NT2/D1 (cell line): ENCODE measurements around the gene TMEM176A.
A peak's percentile ranks its signal among the peaks of the same experiment; 100 is the strongest.

Source experiments
- DNase-seq: peaks from one replicate; pipeline ENCODE4 v3.0.0-alpha.2; 2011; ENCODE audit warnings: low read depth, low spot score
- H3K27me3 ChIP-seq: 2 replicates; pipeline ENCODE4 v1.6.0; 2011; ENCODE audit warnings: mild to moderate bottlenecking; ENCODE audit not compliant: insufficient read length, insufficient read depth
- H3K36me3 ChIP-seq: 2 replicates; pipeline ENCODE4 v1.6.1; 2011; ENCODE audit warnings: mild to moderate bottlenecking, low read length, mixed read lengths; ENCODE audit not compliant: insufficient read depth, insufficient read length
- H3K4me1 ChIP-seq: 2 replicates; pipeline ENCODE4 v1.5.1; 2011; ENCODE audit not compliant: insufficient read depth, insufficient read length
- H3K4me3 ChIP-seq: 2 replicates; pipeline ENCODE4 v1.5.1; 2011; ENCODE audit warnings: low read depth; ENCODE audit not compliant: insufficient read length
- H3K9ac ChIP-seq: 2 replicates; pipeline ENCODE4 v1.6.0; 2011; ENCODE audit warnings: low read depth; ENCODE audit not compliant: insufficient read length
- H3K9me3 ChIP-seq: 2 replicates; pipeline ENCODE4 v1.5.1; 2011; ENCODE audit warnings: mild to moderate bottlenecking, low read length; ENCODE audit not compliant: insufficient read depth
- SUZ12 ChIP-seq: IDR thresholded peaks from 2 replicates; pipeline ENCODE4 v1.6.1; 2011; ENCODE audit not compliant: insufficient read length, insufficient read depth; ENCODE audit errors: extremely low read depth
- YY1 ChIP-seq: IDR thresholded peaks from 2 replicates; pipeline ENCODE4 v1.6.1; 2011; ENCODE audit not compliant: insufficient read length, insufficient read depth
- ZNF274 ChIP-seq: IDR thresholded peaks from 2 replicates; pipeline ENCODE4 v1.6.1; 2011; ENCODE audit warnings: mild to moderate bottlenecking, low read depth, low read length

Gene TMEM176A

DNA sequence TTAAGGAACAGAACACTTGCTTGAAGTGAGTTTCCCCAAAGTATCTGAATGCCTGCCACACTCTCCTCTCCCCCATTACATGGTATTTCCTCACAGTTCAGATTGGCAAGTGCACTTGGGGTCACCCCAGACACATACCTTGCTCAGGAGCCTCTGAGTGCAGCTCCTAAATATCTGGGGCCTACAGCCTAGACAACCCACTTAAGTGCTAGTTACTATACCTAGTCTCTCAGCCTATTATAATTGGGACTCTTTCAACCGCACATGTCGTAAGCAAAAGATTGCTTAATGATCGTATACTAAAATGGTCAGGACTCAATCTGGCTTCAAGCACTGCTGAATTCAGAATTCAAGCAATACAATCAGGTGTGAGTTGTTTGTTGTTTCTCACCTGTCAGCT is 20.3 kb upstream of the TMEM176A start:
- TF ChIP-seq SUZ12 (no peak), ZNF274 (no peak), YY1 (no peak)
- DNase-seq: no peak
- no peaks in the 10 kb centered on the region for H3K36me3 ChIP-seq
- H3K9ac ChIP-seq: no peak overlapping the region
- no peaks in the 10 kb centered on the region for H3K27me3 ChIP-seq
- H3K4me3 ChIP-seq: no peak overlapping the region
- no peaks in the 10 kb centered on the region for H3K4me1 ChIP-seq
- no peaks in the 10 kb centered on the region for H3K9me3 ChIP-seq

DNA sequence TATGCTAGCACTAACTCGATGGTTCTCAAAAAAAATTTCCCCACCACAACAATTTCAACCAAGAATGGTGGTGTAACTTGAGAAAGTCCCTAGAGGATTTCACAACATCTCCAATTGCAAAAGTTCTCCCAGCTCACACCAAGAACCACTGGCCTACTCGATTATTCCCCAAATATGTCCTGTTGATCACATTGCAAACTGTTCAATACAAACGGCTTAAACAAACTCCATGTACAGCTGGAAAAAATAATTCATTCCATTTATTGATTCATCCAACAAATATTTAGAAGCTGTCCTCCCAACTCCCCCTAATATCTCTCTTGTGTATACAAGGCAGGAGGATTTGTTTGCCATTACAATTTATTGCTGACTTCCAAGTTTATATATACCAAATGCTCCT is 19.5 kb upstream of the TMEM176A start:
- Histone ChIP-seq H3K36me3 (no peaks in the 10 kb centered on the region), H3K27me3 (no peaks in the 10 kb centered on the region), H3K4me3 (no peak overlapping the region), H3K9me3 (no peaks in the 10 kb centered on the region), H3K4me1 (no peaks in the 10 kb centered on the region), H3K9ac (no peak overlapping the region)
- no peak for TF ChIP-seq SUZ12
- TF ChIP-seq YY1: no peak
- no peak for TF ChIP-seq ZNF274
- DNase-seq: no peak

DNA sequence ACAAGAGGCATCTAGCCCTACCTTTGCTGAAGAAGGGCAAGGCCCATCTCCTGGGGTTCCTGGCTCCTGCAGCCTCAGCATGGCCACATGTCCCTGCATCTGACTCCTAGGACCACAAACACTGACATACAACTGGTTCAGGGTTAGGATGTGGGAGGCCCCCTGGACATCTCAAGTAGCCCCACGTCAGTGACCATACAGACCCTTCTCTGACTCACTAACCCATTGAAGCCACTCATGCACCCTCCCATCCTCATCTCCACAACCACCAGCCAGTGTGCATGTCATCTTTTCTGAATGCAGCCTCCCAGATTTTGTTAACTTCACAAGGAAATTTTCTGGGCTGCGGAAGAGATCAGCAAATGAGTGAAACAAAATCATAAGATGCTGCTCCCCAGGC is 18.6 kb upstream of the TMEM176A start:
- Histone ChIP-seq H3K27me3 (no peaks in the 10 kb centered on the region), H3K4me1 (no peaks in the 10 kb centered on the region), H3K36me3 (no peaks in the 10 kb centered on the region), H3K9me3 (no peaks in the 10 kb centered on the region), H3K4me3 (no peak overlapping the region), H3K9ac (no peak overlapping the region)
- TF ChIP-seq YY1 (no peak), SUZ12 (no peak), ZNF274 (no peak)
- no peak for DNase-seq

DNA sequence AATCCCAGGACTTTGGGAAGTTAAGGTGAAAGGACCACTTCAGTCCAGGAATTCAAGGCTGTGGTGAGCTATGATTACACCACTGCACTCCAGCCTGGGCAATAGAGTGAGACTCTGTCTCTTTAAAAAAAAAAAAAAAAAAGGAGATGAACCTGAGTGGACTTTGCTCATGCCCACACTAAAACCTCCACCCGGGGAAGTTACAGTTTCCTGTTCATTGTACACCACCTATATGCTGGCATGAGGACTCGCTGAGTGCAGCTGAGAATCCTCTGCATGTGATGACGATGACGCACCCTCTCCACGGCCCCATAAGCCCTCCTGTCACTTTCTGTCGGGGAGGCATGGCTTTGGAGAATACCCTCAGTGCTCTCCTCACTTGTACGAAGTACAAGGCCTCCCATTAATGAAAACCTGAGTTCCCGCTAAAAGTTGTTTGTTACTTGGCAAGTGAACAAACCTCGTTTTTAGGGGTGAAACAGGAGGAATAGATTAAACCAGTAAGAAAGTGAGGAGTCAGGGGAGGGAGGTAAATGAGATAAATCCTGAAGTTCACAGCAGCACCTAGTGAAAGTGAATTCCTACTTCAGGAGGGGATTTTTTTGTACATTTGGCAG is 16.3 kb upstream of the TMEM176A start:
- Histone ChIP-seq H3K27me3 (no peaks in the 10 kb centered on the region), H3K9ac (no peak overlapping the region), H3K4me1 (no peaks in the 10 kb centered on the region), H3K9me3 (no peaks in the 10 kb centered on the region), H3K36me3 (no peaks in the 10 kb centered on the region), H3K4me3 (no peak overlapping the region)
- DNase-seq: no peak
- TF ChIP-seq YY1 (no peak), ZNF274 (no peak), SUZ12 (no peak)

DNA sequence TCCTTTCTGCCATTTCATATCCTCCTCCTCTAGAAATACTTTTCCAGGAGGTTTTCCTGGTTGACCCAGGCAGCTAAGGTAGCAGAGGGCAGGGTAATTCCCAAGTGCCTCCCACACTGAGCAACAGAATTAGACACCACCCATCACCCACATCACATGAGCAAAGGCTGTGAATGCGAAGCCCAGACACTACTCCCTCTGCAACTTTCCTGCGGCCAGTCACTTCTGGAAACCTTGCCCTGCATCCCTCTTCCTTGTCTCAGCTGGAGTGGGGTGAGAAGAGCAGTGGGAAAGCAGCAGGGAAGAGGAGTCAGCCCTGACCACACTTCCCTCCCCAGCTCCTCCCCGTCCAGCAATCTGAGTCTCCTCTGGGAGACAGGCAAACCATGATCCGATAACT is 15.6 kb upstream of the TMEM176A start:
- Histone ChIP-seq H3K4me3 (no peak overlapping the region), H3K9ac (peak overlapping the region; percentile 4), H3K27me3 (no peaks in the 10 kb centered on the region), H3K36me3 (no peaks in the 10 kb centered on the region), H3K9me3 (no peaks in the 10 kb centered on the region), H3K4me1 (peaks cover 1% of the 10 kb centered on the region)
- no peak for TF ChIP-seq ZNF274
- no peak for TF ChIP-seq SUZ12
- no peak for DNase-seq

DNA sequence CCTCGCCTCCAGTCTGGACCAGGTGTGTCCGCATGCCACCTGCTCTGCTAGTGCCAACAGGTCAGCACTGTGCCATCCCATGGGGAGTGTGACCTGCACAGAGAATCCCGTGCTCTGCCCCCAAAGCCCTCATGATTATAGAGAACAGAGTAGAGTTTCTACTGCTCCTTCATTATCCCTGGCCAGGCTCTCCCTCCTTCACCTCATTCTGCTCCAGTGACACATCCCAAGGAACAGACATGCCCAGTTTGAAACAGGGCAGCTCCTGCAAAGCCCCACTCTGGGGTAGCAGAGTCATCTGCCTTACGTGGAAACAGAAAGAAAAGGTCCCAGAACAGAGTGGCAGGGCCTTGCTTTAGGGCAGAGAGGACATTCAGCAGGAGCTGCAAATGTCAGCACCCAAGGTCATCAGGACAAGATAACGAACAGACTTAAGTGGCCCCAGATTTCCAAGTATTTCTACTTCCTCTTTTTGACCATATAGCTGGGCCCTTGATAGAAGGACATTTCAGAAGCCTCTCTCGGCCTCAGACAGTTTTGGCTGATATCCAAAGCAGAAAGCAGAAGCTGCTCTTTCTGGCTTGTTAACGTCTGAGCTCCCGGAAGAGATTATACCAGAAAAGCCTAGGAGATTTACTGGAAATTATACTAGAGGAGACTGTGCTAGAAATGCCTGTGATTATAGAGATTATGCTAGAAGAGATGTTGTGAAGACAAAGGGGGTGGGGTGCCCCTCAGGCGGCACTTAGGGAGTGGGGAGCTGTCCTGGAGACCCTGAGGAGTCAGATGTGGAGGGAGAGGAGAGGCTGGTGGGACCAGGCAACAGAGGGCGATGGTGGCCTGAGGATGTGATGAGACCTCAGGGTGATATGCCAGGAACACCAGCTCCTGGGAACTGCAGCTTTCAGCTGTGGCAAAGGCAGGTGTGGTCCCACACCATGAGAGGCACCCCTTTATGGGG is 13.0 kb upstream of the TMEM176A start:
- H3K4me3 ChIP-seq: no peak overlapping the region
- no peaks in the 10 kb centered on the region for H3K36me3 ChIP-seq
- TF ChIP-seq YY1 (no peak), SUZ12 (no peak), ZNF274 (no peak)
- no peaks in the 10 kb centered on the region for H3K9me3 ChIP-seq
- no peak overlapping the region for H3K9ac ChIP-seq
- H3K4me1 ChIP-seq: peaks cover 1% of the 10 kb centered on the region
- no peak for DNase-seq
- H3K27me3 ChIP-seq: no peaks in the 10 kb centered on the region

DNA sequence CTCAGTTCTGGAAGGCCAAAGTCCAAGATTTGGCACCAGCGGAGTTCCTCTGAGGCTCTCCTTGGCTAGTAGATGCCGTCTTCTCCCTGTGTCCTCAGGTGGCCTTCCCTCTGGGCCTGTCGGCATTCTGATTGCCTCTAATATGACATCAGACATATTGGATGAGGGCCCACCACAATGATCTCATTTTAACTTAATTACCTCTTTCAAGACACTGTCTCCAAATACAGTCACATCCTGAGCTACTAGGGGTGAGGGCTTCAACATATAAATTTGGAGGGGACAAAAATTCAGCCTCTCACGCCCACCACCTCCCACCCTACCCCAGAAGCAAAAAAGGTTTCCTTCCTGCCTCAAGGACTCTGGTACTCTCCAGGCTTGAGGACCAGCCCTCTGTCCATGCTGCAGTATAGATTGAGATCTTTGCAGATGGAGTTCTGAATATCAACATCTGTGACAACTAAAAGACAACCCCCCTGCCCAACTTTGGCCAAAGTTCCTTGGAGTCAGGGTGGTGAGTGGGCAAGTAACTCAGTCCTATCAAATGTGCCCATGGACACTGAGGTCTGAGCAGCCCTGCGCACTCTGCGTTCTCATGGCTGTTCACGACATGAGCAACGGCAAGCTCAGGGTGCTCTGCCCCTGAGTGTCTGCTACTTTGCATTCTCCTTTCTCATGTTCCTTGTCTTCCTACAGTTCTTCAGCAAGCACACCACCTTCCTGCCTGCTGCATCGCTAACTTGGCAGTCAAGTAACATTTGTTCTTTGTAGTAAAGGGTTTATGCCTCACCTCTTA is 11.9 kb upstream of the TMEM176A start:
- no peaks in the 10 kb centered on the region for H3K9me3 ChIP-seq
- TF ChIP-seq YY1 (no peak), ZNF274 (no peak), SUZ12 (no peak)
- H3K27me3 ChIP-seq: no peaks in the 10 kb centered on the region
- H3K4me3 ChIP-seq: no peak overlapping the region
- no peak overlapping the region for H3K9ac ChIP-seq
- H3K4me1 ChIP-seq: peaks cover 1% of the 10 kb centered on the region
- no peak for DNase-seq
- H3K36me3 ChIP-seq: no peaks in the 10 kb centered on the region
